ENCODE results near the gene LRP1B.

DNA sequence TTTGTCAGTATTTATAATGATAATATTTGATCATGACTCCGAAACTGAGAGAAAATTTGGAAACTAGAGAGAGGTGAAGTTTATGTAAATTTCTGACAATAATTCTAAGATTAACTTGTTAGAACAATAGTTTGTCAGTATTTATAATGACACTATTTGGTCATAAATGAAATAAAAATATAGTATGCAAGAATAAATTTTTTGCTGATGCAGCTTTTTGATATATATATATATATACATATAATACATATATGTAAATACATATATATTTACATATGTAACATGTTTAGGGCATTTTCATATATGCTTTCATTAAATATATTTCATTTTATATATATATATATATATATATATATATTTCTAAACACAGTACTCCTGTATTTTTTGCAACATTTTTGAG, 1158.1 kb downstream of the LRP1B start:
- TF ChIP-seq ZNF274 (IDR thresholded peaks at IDR 0.05; ENCODE audit: low read depth, low read length) = no peak
- no peak for TF ChIP-seq YY1 (IDR thresholded peaks at IDR 0.05; ENCODE audit: insufficient read depth, insufficient read length)

All from NT2/D1 (cell line).